Fibroblast of lung (primary cell): ENCODE data around the gene TMEM121B. TPM values are rescaled to one million over a fixed set of nuclear protein-coding genes. Genes with fewer than 3 reads are reported as not detected.
A peak's percentile ranks its signal among the peaks of the same experiment; 100 is the strongest.

Source experiments
- DNase-seq, 2 donors: peaks; one replicate each; pipeline versions ENCODE4 v3.0.0 to v3.0.0-alpha.2; 2010; ENCODE audit warnings: low read depth in 2 of 2
- H2AFZ ChIP-seq: 2 replicates; pipeline ENCODE4 v1.5.1; 2012; ENCODE audit warnings: low read length, control low read depth, inconsistent platforms
- H3K27ac ChIP-seq: 2 replicates; pipeline ENCODE4 v1.5.1; 2011; ENCODE audit warnings: low read length, control low read depth; ENCODE audit not compliant: insufficient read depth
- H3K27me3 ChIP-seq: 2 replicates; pipeline ENCODE4 v1.5.1; 2011; ENCODE audit warnings: mild to moderate bottlenecking, low read length; ENCODE audit not compliant: control insufficient read depth, insufficient read depth
- H3K36me3 ChIP-seq: 2 replicates; pipeline ENCODE4 v1.5.1; 2011; ENCODE audit warnings: low read length; ENCODE audit not compliant: control insufficient read depth, insufficient read depth
- H3K4me1 ChIP-seq: 2 replicates; pipeline ENCODE4 v1.5.1; 2011; ENCODE audit warnings: low read length; ENCODE audit not compliant: control insufficient read depth, insufficient read depth; ENCODE audit errors: extremely low read depth
- H3K4me2 ChIP-seq: 2 replicates; pipeline ENCODE4 v1.5.1; 2011; ENCODE audit warnings: low read length, control low read depth; ENCODE audit not compliant: insufficient read depth; ENCODE audit errors: extremely low read depth
- H3K4me3 ChIP-seq, 4 experiments: fragments of 200-600 bp in 1 of 4; sonication (generic) in 1 of 4; replicated peaks in 1 of 4; 2 replicates each; pipeline ENCODE4 v1.5.1; 2011 to 2016; ENCODE audit warnings: low read length in 4 of 4, low read depth in 3 of 4, mild to moderate bottlenecking in 3 of 4, control low read depth in 2 of 4, inconsistent platforms in 1 of 4, mixed read lengths in 1 of 4; ENCODE audit not compliant: insufficient read depth in 1 of 4; ENCODE audit errors: control extremely low read depth in 1 of 4
- H3K79me2 ChIP-seq: 2 replicates; pipeline ENCODE4 v1.5.1; 2012; ENCODE audit warnings: mild to moderate bottlenecking, low read length, inconsistent platforms; ENCODE audit not compliant: control insufficient read depth, insufficient read depth
- H3K9ac ChIP-seq: 2 replicates; pipeline ENCODE4 v1.5.1; 2011; ENCODE audit warnings: mild to moderate bottlenecking, low read length, control low read depth; ENCODE audit not compliant: insufficient read depth
- H3K9me3 ChIP-seq: 2 replicates; pipeline ENCODE4 v1.5.1; 2012; ENCODE audit warnings: low read depth, low read length; ENCODE audit not compliant: control insufficient read depth, insufficient read depth
- H4K20me1 ChIP-seq: 2 replicates; pipeline ENCODE4 v1.5.1; 2011; ENCODE audit warnings: low read length; ENCODE audit not compliant: control insufficient read depth, insufficient read depth; ENCODE audit errors: extremely low read depth
- EZH2 ChIP-seq: IDR thresholded peaks from 2 replicates; pipeline ENCODE4 v1.5.1; 2012; ENCODE audit warnings: low read length, control low read depth, mild to moderate bottlenecking; ENCODE audit errors: missing control alignments
- polyA plus RNA-seq, 2 donors: library from polyadenylated mRNA; depleted of rRNA in 1 of 2; stranded (reverse) in 1 of 2; unstranded in 1 of 2; fragments of >200 nt; gene quantifications; 2 replicates each; pipeline ENCODE4 v1.2.1, GENCODE V29; 2011 to 2012; ENCODE audit warnings: missing spikeins in 1 of 2
- total RNA-seq: library from RNA; depleted of rRNA; stranded (reverse); fragments of >200 nt; gene quantifications from 2 replicates; pipeline ENCODE4 v1.2.1, GENCODE V29; 2014
- TF ChIP-seq, protein P1 (sequence below), 2 donors: IDR thresholded peaks in 1 of 2; conservative IDR thresholded peaks in 1 of 2; 1 replicate in 1 of 2; 2 replicates in 1 of 2; pipeline ENCODE4 v1.5.1; 2011 to 2012; ENCODE audit warnings: low read length in 2 of 2, control low read depth in 1 of 2, inconsistent platforms in 1 of 2, low read depth in 1 of 2, mild to moderate bottlenecking in 1 of 2

TMEM121B gene
- total and polyA plus RNA-seq, 2 donors (not counting 1 experiment from before 2014, with no cell fraction given): under 0.01 to 0.05 TPM

DNA sequence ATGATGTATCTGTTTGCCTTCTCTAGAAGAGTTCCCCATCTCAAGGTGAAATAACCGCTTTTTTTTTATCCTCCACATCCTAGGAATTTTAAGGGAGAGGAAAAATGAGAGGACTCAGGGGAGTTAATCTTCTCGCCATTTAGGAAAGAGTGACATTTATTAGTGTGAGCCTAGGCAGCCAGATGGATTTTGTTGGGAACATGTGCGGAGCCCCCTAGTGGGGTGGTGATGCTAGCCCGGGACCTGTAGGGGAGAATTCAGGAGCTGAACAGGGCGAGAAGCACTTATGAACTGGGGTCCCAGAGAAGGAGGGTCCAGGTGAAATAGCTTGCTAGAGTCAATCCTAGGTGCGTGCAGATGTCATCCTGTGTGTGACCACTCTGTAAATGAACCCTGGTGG is 25.6 kb downstream of the TMEM121B start:
- Histone ChIP-seq H3K9me3 (no peaks in the 10 kb centered on the region), H3K79me2 (peaks cover 9% of the 10 kb centered on the region), H3K4me2 (no peak overlapping the region), H3K36me3 (peaks cover 2% of the 10 kb centered on the region), H3K4me1 (no peaks in the 10 kb centered on the region), H3K27me3 (no peaks in the 10 kb centered on the region), H4K20me1 (peaks cover 2% of the 10 kb centered on the region), H3K4me3 (no peak overlapping the region), H3K9ac (no peak overlapping the region), H2AFZ (no peak overlapping the region), H3K27ac (no peak overlapping the region)
- TF ChIP-seq, protein P1, sequence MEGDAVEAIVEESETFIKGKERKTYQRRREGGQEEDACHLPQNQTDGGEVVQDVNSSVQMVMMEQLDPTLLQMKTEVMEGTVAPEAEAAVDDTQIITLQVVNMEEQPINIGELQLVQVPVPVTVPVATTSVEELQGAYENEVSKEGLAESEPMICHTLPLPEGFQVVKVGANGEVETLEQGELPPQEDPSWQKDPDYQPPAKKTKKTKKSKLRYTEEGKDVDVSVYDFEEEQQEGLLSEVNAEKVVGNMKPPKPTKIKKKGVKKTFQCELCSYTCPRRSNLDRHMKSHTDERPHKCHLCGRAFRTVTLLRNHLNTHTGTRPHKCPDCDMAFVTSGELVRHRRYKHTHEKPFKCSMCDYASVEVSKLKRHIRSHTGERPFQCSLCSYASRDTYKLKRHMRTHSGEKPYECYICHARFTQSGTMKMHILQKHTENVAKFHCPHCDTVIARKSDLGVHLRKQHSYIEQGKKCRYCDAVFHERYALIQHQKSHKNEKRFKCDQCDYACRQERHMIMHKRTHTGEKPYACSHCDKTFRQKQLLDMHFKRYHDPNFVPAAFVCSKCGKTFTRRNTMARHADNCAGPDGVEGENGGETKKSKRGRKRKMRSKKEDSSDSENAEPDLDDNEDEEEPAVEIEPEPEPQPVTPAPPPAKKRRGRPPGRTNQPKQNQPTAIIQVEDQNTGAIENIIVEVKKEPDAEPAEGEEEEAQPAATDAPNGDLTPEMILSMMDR (conservative IDR thresholded peaks at IDR 0.05 in 1 of 2, IDR thresholded peaks at IDR 0.05 in 1 of 2; ENCODE audit: low read depth in 1 of 2, low read length in 2 of 2): peak; percentile 21 to 44
- no peak for TF ChIP-seq EZH2
- DNase-seq: no peak

DNA sequence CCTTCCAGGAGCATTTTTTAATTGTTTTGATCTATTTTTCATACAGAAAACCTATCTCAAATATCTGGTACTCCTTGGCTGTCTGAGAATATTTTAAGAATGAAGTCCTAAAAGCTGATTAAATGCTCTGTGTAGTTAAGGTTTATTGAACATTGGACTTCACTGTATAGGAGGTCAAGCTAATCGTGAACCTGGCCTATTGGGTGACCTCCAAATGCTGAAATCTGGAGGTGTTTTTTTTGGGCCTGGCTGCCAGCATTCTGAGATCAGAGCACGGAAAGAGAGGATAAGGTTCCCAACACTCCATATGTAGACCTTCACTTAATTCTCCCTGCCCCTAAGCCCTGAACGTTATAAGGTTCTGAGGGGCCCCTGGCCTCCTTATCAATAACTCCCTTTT is 28.1 kb downstream of the TMEM121B start:
- no peak overlapping the region for H2AFZ ChIP-seq
- DNase-seq: no peak
- no peaks in the 10 kb centered on the region for H3K9me3 ChIP-seq
- H3K27ac ChIP-seq: no peak overlapping the region
- peaks cover 11% of the 10 kb centered on the region for H3K79me2 ChIP-seq
- H3K4me1 ChIP-seq: no peaks in the 10 kb centered on the region
- H3K4me2 ChIP-seq: no peak overlapping the region
- H3K36me3 ChIP-seq: peaks cover 2% of the 10 kb centered on the region
- H3K4me3 ChIP-seq: no peak overlapping the region
- H3K9ac ChIP-seq: no peak overlapping the region
- H3K27me3 ChIP-seq: no peaks in the 10 kb centered on the region
- TF ChIP-seq, protein P1 (conservative IDR thresholded peaks at IDR 0.05 in 1 of 2, IDR thresholded peaks at IDR 0.05 in 1 of 2; ENCODE audit: low read depth in 1 of 2, low read length in 2 of 2): no peak
- TF ChIP-seq EZH2: no peak
- peaks cover 2% of the 10 kb centered on the region for H4K20me1 ChIP-seq

DNA sequence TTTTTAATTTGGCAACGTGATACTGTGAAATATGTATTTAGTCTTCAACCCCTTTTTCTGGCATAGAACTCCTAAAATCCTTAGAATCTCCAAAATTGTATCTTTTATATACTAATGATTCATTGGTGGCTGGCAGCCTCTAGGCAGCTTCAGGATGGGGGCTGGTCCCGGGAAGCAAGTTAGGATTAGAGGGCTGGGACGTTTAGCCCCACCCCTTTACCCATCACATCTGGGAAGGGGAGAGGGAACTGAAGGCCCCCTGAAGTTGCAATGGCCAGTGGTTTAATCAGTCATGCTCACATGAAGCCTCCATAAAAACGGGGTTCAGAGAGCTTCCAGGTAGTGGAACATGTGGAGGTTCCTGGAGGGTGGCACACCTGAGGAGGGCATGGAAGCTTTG is 29.3 kb downstream of the TMEM121B start:
- Histone ChIP-seq H3K4me1 (peaks cover 3% of the 10 kb centered on the region), H2AFZ (no peak overlapping the region), H3K27me3 (no peaks in the 10 kb centered on the region), H3K9ac (no peak overlapping the region), H3K79me2 (peaks cover 14% of the 10 kb centered on the region), H3K4me2 (no peak overlapping the region), H3K27ac (no peak overlapping the region), H3K4me3 (no peak overlapping the region), H4K20me1 (peaks cover 2% of the 10 kb centered on the region), H3K36me3 (peaks cover 2% of the 10 kb centered on the region), H3K9me3 (no peaks in the 10 kb centered on the region)
- no peak for TF ChIP-seq EZH2
- TF ChIP-seq, protein P1 (conservative IDR thresholded peaks at IDR 0.05 in 1 of 2, IDR thresholded peaks at IDR 0.05 in 1 of 2; ENCODE audit: low read depth in 1 of 2, low read length in 2 of 2): no peak
- DNase-seq: no peak
